T-helper 1 cell treated with Interleukin-12 subunit alpha and Interleukin-12 subunit beta and Interleukin-4 antibody, amounts not matched to agents 30 μg/mL and 1 μg/mL, for 36 hours (primary cell): ENCODE measurements around the gene DEFB131B.
"Not testable (repeated sequence)": the region's sequence is repeated elsewhere in the genome, so short reads cannot be mapped to it uniquely, and the experiment has no call there.

ENCODE experiments used
- H3K27ac Mint-ChIP-seq: one replicate; pipeline ENCODE4 v1.8.0; 2021; ENCODE audit warnings: mild to moderate bottlenecking, mixed read lengths
- H3K27me3 Mint-ChIP-seq: one replicate; pipeline ENCODE4 v1.8.0; 2021; ENCODE audit warnings: low read depth, mixed read lengths
- H3K36me3 Mint-ChIP-seq: one replicate; pipeline ENCODE4 v1.8.0; 2021; ENCODE audit warnings: low read depth, mixed read lengths
- H3K4me1 Mint-ChIP-seq: one replicate; pipeline ENCODE4 v1.8.0; 2021; ENCODE audit warnings: low read depth, mixed read lengths
- H3K4me3 Mint-ChIP-seq: one replicate; pipeline ENCODE4 v1.8.0; 2021; ENCODE audit warnings: mild to moderate bottlenecking, moderate library complexity, mixed read lengths
- H3K9me3 Mint-ChIP-seq: one replicate; pipeline ENCODE4 v1.8.0; 2021; ENCODE audit warnings: mixed read lengths

DEFB131B gene, protein sequence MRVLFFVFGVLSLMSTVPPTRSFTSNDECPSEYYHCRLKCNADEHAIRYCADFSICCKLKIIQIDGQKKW

GRCh38 chr11:71878059-71878458, at the start of gene DEFB131B:
DEFB131B (plus strand) TSS chr11:71878453; CDS start chr11:71878453, 0 bp downstream.
- H3K9me3 Mint-ChIP-seq, H3K4me1 Mint-ChIP-seq, H3K27me3 Mint-ChIP-seq, H3K4me3 Mint-ChIP-seq, H3K27ac Mint-ChIP-seq: not testable (repeated sequence)
- peaks cover 15% of the 10 kb centered on the region for H3K36me3 Mint-ChIP-seq

GRCh38 chr11:71829247-71829646, 49.0 kb upstream of the DEFB131B start:
- H3K27ac Mint-ChIP-seq, H3K36me3 Mint-ChIP-seq, H3K4me3 Mint-ChIP-seq, H3K9me3 Mint-ChIP-seq, H3K4me1 Mint-ChIP-seq, H3K27me3 Mint-ChIP-seq: not testable (repeated sequence)

- not testable (repeated sequence) for H3K36me3 Mint-ChIP-seq, H3K27ac Mint-ChIP-seq, H3K9me3 Mint-ChIP-seq, H3K27me3 Mint-ChIP-seq, H3K4me1 Mint-ChIP-seq, H3K4me3 Mint-ChIP-seq
Observed at GRCh38 chr11:71829686-71830085, 48.6 kb upstream of the DEFB131B start.

DNA sequence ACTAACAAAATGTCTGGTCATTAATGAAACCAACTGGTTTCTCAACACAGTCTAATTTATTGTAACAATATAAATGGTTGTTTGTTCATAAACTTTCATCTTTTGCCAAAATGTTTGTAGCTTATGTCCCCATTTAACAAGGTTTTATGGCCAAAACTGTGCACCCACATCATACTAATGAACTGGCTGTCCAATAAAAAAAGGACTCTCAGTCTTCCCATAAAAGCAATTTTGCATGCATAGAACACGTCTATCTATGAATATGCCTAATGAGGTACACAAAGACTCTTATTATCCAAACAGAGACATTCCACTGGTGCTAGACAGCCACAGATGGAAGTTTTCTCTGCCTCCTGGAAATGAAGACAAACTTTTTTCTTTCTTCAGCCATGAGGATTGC, 45.4 kb upstream of the DEFB131B start, which contains the start of gene DEFB108B:
DEFB108B (plus strand) TSS at position 390 of the 400 bp plus-strand sequence; CDS start at position 390, 0 bp downstream.
- H3K27me3 Mint-ChIP-seq, H3K4me1 Mint-ChIP-seq, H3K9me3 Mint-ChIP-seq, H3K4me3 Mint-ChIP-seq, H3K36me3 Mint-ChIP-seq, H3K27ac Mint-ChIP-seq: not testable (repeated sequence)

GRCh38 chr11:71842720-71843119, 35.5 kb upstream of the DEFB131B start:
- H3K27ac Mint-ChIP-seq, H3K36me3 Mint-ChIP-seq, H3K9me3 Mint-ChIP-seq, H3K4me3 Mint-ChIP-seq, H3K4me1 Mint-ChIP-seq: not testable (repeated sequence)
- peaks cover 17% of the 10 kb centered on the region for H3K27me3 Mint-ChIP-seq

DNA sequence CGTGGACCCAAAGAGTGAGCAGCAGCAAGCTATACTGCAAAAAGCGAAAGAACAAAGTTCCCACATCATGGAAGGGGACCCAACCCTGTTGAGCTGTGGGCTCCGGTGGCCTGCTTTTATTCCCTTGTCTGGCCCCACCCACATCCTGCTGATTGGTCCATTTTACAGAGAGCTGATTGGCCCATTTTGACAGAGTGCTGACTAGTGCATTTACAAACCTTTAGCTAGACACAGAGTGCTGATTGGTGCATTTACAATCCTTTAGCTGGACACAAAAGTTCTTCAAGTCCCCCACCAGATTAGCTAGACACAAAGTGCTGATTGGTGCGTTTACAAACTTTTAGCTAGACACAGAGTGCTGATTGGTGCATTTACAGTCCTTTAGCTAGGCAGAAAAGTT, 34.9 kb upstream of the DEFB131B start:
- not testable (repeated sequence) for H3K9me3 Mint-ChIP-seq, H3K36me3 Mint-ChIP-seq, H3K4me3 Mint-ChIP-seq, H3K4me1 Mint-ChIP-seq, H3K27ac Mint-ChIP-seq
- H3K27me3 Mint-ChIP-seq = peaks cover 24% of the 10 kb centered on the region

DNA sequence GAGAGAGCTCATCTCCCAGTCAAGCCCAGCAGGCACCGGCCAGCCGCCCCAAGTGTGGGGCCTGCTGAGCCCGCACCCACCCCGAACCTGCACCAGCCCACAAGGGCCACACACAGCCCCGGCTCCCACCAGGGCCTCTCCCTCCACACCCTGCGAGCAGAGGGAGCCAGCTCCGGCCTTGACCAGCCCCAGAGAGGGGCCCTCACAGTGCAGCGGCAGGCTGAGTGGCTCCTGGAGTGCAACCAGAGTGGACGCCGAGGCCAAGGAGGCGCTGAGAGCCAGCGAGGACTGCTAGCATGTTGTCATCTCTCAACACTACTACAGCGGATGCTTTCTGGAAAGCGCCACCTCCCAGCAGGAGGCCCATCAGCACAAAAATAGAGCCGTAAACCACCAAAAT, 34.4 kb upstream of the DEFB131B start:
- no peaks in the 10 kb centered on the region for H3K9me3 Mint-ChIP-seq
- H3K4me3 Mint-ChIP-seq = no peak overlapping the region
- H3K27me3 Mint-ChIP-seq = peaks cover 23% of the 10 kb centered on the region
- H3K4me1 Mint-ChIP-seq = no peaks in the 10 kb centered on the region
- H3K27ac Mint-ChIP-seq = no peak overlapping the region
- H3K36me3 Mint-ChIP-seq = no peaks in the 10 kb centered on the region

DNA sequence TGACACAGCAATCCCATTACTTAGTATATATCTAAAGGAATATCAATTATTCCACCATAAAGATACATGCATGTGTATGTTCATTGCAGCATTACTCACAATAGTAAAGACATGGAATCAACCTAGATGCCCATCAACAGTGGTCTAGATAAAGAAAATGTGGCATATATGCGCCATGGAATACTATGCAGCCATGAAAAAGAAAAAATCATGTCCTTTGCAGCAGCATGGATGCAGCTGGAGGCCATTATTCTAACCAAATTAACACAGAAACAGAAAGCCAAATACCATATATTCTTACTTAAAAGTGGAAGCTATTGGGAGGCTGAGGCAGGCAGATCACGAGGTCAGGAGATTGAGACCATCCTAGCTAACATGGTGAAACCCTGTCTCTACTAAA, 24.4 kb upstream of the DEFB131B start:
- not testable (repeated sequence) for H3K27me3 Mint-ChIP-seq, H3K36me3 Mint-ChIP-seq, H3K4me1 Mint-ChIP-seq, H3K4me3 Mint-ChIP-seq, H3K27ac Mint-ChIP-seq
- H3K9me3 Mint-ChIP-seq = peaks cover 13% of the 10 kb centered on the region

DNA sequence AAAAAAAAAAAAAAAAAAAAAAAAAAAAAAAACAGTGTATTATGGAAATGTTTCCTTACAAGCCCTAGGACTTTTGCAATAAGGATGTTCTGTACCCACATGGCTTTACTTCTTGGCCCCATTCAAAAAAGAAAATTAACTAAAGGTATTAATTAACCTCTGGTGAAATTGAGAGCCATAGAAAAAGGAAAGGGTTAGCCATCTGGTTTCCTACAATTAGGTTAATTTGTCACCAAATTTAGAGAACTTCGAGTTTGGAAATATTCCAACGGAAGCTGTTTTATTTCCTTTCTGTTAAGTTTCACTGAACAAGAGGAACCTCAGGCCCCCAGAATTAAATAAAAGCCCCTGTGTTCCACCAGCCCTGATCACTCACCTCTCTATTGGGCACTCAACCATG, 22.4 kb upstream of the DEFB131B start:
- H3K27me3 Mint-ChIP-seq = not testable (repeated sequence)

DNA sequence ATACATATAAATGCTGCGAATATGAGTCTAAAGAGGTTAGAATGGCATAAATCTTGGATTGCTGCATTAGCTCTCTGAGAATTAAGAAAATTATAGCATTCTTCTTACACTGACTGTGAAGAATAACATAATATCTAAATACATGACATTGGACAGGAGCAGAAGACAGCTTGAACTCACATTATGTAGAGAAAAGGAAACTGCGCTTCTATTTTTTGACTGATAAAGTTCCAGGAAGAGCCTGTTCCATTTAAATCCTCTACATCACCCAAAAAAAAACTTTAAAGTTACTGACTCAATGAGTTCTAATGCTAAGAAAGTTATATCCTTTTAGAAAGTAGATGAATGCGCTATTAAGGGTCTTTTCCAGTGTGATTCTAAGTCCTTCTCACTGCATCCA, 17.4 kb upstream of the DEFB131B start:
- H3K27ac Mint-ChIP-seq, H3K36me3 Mint-ChIP-seq, H3K4me1 Mint-ChIP-seq, H3K4me3 Mint-ChIP-seq, H3K9me3 Mint-ChIP-seq, H3K27me3 Mint-ChIP-seq: not testable (repeated sequence)

More for the DNA sequence above, 22.4 kb upstream of the DEFB131B start:
- not testable (repeated sequence) for H3K9me3 Mint-ChIP-seq, H3K4me3 Mint-ChIP-seq, H3K4me1 Mint-ChIP-seq, H3K36me3 Mint-ChIP-seq, H3K27ac Mint-ChIP-seq

DNA sequence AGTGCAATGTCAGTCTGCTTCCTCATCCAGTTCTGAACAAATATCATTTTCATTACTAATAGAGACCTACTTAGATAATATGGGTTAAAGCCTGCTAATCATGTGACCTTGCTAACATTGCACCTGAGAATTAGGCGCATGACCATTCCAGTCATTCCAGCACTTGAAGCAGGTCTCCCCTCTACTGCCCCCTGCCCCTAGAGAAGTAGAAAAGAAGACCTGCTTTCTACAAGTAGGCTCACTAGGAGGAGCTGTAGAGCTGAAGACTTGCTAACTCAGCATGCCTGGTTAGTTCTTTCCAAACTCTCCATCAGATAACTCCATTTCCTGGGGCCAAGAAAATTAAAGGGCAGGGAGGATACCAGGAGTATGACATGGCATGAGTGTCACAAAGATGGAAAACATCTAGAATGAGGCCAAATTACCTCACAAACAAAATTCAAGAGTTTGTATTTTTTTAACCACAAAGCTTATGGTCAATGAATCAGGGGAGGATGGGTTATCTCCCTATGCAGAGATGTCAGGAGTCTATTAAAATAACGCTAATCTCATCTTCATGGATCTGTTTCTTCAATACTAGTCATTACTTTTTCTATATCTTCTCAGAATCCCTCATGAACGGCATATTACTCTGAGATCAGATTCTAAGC, 14.2 kb upstream of the DEFB131B start:
- H3K36me3 Mint-ChIP-seq, H3K27ac Mint-ChIP-seq, H3K9me3 Mint-ChIP-seq, H3K4me1 Mint-ChIP-seq, H3K4me3 Mint-ChIP-seq, H3K27me3 Mint-ChIP-seq: not testable (repeated sequence)

- H3K4me1 Mint-ChIP-seq, H3K4me3 Mint-ChIP-seq, H3K36me3 Mint-ChIP-seq, H3K27me3 Mint-ChIP-seq, H3K9me3 Mint-ChIP-seq, H3K27ac Mint-ChIP-seq: not testable (repeated sequence)
Observed at GRCh38 chr11:71867209-71867608, 11.0 kb upstream of the DEFB131B start.

DNA sequence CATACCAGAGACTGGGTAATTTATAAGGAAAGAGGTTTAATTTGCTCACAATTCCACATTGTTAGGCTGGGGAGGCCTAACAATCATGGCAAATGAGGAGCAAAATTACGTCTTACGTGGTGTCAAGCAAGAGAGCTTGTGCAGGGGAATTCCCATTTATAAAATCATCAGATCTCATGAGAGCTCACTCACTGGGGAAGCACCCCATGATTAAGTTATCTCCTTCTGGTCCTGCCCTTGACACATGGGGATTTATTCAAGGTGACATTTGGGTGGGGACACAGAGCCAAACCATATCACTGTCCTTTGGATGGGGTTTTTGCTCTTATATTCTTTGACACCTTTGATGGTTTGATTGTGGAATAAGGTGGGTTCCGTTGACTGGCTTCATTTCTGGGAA, 8.3 kb upstream of the DEFB131B start:
- H3K36me3 Mint-ChIP-seq, H3K27me3 Mint-ChIP-seq, H3K9me3 Mint-ChIP-seq, H3K4me3 Mint-ChIP-seq, H3K4me1 Mint-ChIP-seq, H3K27ac Mint-ChIP-seq: not testable (repeated sequence)

DNA sequence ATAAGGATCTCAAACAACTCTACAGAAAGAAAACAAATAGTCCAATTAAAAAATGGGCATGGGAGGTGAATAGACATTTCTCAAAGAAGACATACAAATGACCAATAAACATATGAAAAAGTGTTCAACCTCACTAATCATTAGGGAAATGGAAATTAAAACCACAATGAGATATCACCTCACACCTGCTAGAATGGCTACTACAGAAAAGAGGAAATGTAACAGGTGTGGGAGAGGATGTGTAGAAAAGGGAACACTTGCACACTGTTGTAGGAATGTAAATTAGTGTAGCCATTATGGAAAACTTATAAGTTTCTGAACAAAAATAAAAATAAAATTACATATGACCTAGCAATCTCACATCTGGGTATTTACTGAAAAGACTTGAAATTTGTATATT, 7.6 kb upstream of the DEFB131B start:
- not testable (repeated sequence) for H3K27me3 Mint-ChIP-seq, H3K9me3 Mint-ChIP-seq, H3K36me3 Mint-ChIP-seq, H3K4me3 Mint-ChIP-seq, H3K27ac Mint-ChIP-seq, H3K4me1 Mint-ChIP-seq

DNA sequence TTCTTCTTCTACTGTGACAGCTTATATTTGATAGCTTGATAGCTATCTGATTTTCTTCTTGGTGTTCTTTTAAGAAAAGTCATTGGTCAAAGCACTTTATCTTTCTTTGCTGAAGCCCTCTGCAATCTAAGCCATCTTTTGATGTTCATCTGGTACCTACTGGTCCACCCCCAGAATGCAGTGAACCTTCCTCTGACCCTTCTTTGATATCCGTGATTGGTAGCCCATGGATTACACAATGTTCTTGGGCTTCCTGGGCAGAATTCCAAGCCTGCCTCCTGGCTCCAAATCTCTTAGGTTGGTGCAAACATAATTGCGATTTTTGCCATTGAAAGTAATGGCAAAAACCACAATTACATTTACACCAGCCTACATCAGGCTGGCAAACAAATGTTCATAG, 2.0 kb upstream of the DEFB131B start:
- H3K36me3 Mint-ChIP-seq = peaks cover 15% of the 10 kb centered on the region
- H3K4me1 Mint-ChIP-seq, H3K9me3 Mint-ChIP-seq, H3K4me3 Mint-ChIP-seq, H3K27ac Mint-ChIP-seq, H3K27me3 Mint-ChIP-seq: not testable (repeated sequence)

DNA sequence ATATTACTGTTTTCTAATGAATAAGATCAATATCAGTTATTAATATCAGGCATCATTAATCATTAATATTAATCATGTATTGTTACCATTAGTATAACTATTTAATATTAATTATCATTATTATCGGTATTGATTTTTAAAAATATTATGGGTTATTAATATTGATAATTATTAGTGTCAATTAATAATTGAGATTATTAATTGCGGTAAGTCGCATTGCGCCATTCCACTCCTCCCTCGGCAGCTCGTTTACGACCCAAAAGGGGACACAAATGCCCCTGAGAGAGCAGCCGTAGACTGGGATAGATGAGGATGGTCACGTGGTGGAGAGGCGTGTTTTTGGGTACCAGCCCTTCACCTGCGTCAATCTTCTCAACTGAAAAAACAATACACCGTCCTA, 7.6 kb downstream of the DEFB131B start:
- not testable (repeated sequence) for H3K4me1 Mint-ChIP-seq, H3K27ac Mint-ChIP-seq, H3K36me3 Mint-ChIP-seq, H3K9me3 Mint-ChIP-seq, H3K27me3 Mint-ChIP-seq, H3K4me3 Mint-ChIP-seq
